GM18508 (cell line): Measurements from ENCODE around the gene CRYGC.

Experiments
- ATAC-seq: cut with Tn5 transposase; IDR thresholded peaks from one replicate; pipeline ENCODE4 v1.9.1; 2021; ENCODE audit warnings: moderate number of reproducible peaks; ENCODE audit not compliant: insufficient read depth, unreplicated experiment

The CRYGC gene

GRCh38 chr2:208097801-208098200 is 31.8 kb downstream of the CRYGC start:
- ATAC-seq, result no peak

- no peak for ATAC-seq
Observed at GRCh38 chr2:208097313-208097712, 32.3 kb downstream of the CRYGC start.

- ATAC-seq, result no peak
Observed at GRCh38 chr2:208096080-208096479, 33.5 kb downstream of the CRYGC start.

GRCh38 chr2:208093128-208093527 is 36.5 kb downstream of the CRYGC start:
- no peak for ATAC-seq

- ATAC-seq, result no peak
Observed at GRCh38 chr2:208092093-208092832, 37.4 kb downstream of the CRYGC start.

GRCh38 chr2:208090420-208090819 is 39.2 kb downstream of the CRYGC start:
- no peak for ATAC-seq

- no peak for ATAC-seq
Observed at GRCh38 chr2:208086029-208086428, 43.6 kb downstream of the CRYGC start.

- ATAC-seq, result no peak
Observed at GRCh38 chr2:208083807-208084206, 45.8 kb downstream of the CRYGC start.
